OCI-LY1 (cell line): ENCODE data around the gene DCUN1D1.

Source experiments
- H2AFZ ChIP-seq: fragments of 200-600 bp; sonication (generic), shearing (Covaris generic); 2 replicates; pipeline ENCODE4 v1.6.0; 2014; ENCODE audit warnings: antibody characterized with exemption, mild to moderate bottlenecking, low read length
- H3F3A ChIP-seq: fragments of 200-600 bp; sonication (generic), shearing (Covaris generic); 2 replicates; pipeline ENCODE4 v1.6.0; 2014; ENCODE audit warnings: mild to moderate bottlenecking, antibody characterized with exemption, low read length, moderate library complexity; ENCODE audit not compliant: insufficient read depth
- H3K27ac ChIP-seq: fragments of 200-600 bp; sonication (generic); 2 replicates; pipeline ENCODE4 v1.5.1; 2014; ENCODE audit warnings: low read length, mixed run types, mild to moderate bottlenecking, low read depth; ENCODE audit not compliant: poor library complexity, severe bottlenecking
- H3K27me3 ChIP-seq: fragments of 200-600 bp; sonication (generic); 2 replicates; pipeline ENCODE4 v1.6.0; 2014; ENCODE audit warnings: antibody characterized with exemption, mild to moderate bottlenecking, low read length, moderate library complexity; ENCODE audit not compliant: insufficient read depth
- H3K36me3 ChIP-seq: fragments of 200-600 bp; sonication (generic); 2 replicates; pipeline ENCODE4 v1.6.1; 2014; ENCODE audit warnings: mild to moderate bottlenecking, antibody characterized with exemption, low read length, moderate library complexity, mixed read lengths; ENCODE audit not compliant: insufficient read depth
- H3K4me1 ChIP-seq: fragments of 200-600 bp; sonication (generic); 2 replicates; pipeline ENCODE4 v1.5.1; 2014; ENCODE audit warnings: mild to moderate bottlenecking, low read length, moderate library complexity; ENCODE audit not compliant: insufficient read depth, severe bottlenecking
- H3K4me2 ChIP-seq: fragments of 200-600 bp; sonication (generic), shearing (Covaris generic); 2 replicates; pipeline ENCODE4 v1.6.1; 2014; ENCODE audit warnings: low read length
- H3K4me3 ChIP-seq: fragments of 200-600 bp; sonication (generic); 2 replicates; pipeline ENCODE4 v1.5.1; 2014; ENCODE audit warnings: low read length, low read depth, mild to moderate bottlenecking, mixed read lengths; ENCODE audit not compliant: poor library complexity, severe bottlenecking
- H3K79me2 ChIP-seq: fragments of 200-600 bp; shearing (Covaris generic); 2 replicates; pipeline ENCODE4 v1.6.1; 2016; ENCODE audit warnings: mixed run types, low read length, mixed read lengths; ENCODE audit not compliant: insufficient read depth
- H3K9ac ChIP-seq: fragments of 200-600 bp; sonication (generic), shearing (Covaris generic); 2 replicates; pipeline ENCODE4 v1.6.1; 2014; ENCODE audit warnings: mild to moderate bottlenecking, low read length, mixed read lengths
- H3K9me2 ChIP-seq: fragments of 200-600 bp; sonication (generic), shearing (Covaris generic); 2 replicates; pipeline ENCODE4 v1.6.1; 2014; ENCODE audit warnings: low read depth, mild to moderate bottlenecking, low read length, mixed read lengths
- H3K9me3 ChIP-seq: fragments of 200-600 bp; shearing (Covaris generic); 2 replicates; pipeline ENCODE4 v1.6.1; 2014; ENCODE audit warnings: low read length, mixed read lengths
- H4K20me1 ChIP-seq: fragments of 200-600 bp; sonication (generic), shearing (Covaris generic); 2 replicates; pipeline ENCODE4 v1.6.0; 2016; ENCODE audit warnings: mild to moderate bottlenecking, low read length; ENCODE audit not compliant: insufficient read depth
- EZH2 ChIP-seq: fragments of 200-600 bp; sonication (generic), shearing (Covaris generic); IDR thresholded peaks from 2 replicates; pipeline ENCODE4 v1.8.0; 2017; ENCODE audit warnings: borderline replicate concordance, mixed run types, mild to moderate bottlenecking, antibody characterized with exemption, low read length, moderate library complexity, mixed read lengths
- TF ChIP-seq, protein P1 (sequence below): fragments of 200-600 bp; sonication (generic), shearing (Covaris generic); IDR thresholded peaks from 2 replicates; pipeline ENCODE4 v1.5.1; 2017; ENCODE audit warnings: mild to moderate bottlenecking, antibody characterized with exemption, low read length, moderate library complexity, mixed read lengths

Gene DCUN1D1

DNA sequence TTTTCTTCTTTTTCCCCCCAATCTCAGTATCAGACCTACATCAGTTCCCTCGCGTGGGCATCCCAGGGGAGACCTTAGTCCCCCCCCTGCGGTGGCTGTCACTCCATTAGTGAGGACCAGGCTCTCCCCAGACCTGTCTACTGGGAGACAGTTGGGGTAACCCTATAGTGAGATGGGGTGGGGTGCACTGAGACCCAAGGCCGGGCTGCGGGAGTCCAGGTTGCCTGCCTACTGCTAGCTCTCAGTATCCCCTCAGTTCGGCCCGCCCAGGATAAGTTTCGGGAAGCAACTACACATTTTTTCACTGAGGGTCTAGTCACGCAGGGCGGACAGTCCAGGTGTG is 671 bp upstream of the DCUN1D1 start:
- H3F3A ChIP-seq: no peaks in the 10 kb centered on the region
- H3K9ac ChIP-seq: peak overlapping the region; percentile 66
- H3K9me3 ChIP-seq: no peaks in the 10 kb centered on the region
- H3K27me3 ChIP-seq: no peaks in the 10 kb centered on the region
- peak overlapping the region; percentile 96 for H3K4me3 ChIP-seq
- no peak overlapping the region for H3K27ac ChIP-seq
- H3K9me2 ChIP-seq: no peaks in the 10 kb centered on the region
- H3K79me2 ChIP-seq: peaks cover 38% of the 10 kb centered on the region
- TF ChIP-seq, protein P1, sequence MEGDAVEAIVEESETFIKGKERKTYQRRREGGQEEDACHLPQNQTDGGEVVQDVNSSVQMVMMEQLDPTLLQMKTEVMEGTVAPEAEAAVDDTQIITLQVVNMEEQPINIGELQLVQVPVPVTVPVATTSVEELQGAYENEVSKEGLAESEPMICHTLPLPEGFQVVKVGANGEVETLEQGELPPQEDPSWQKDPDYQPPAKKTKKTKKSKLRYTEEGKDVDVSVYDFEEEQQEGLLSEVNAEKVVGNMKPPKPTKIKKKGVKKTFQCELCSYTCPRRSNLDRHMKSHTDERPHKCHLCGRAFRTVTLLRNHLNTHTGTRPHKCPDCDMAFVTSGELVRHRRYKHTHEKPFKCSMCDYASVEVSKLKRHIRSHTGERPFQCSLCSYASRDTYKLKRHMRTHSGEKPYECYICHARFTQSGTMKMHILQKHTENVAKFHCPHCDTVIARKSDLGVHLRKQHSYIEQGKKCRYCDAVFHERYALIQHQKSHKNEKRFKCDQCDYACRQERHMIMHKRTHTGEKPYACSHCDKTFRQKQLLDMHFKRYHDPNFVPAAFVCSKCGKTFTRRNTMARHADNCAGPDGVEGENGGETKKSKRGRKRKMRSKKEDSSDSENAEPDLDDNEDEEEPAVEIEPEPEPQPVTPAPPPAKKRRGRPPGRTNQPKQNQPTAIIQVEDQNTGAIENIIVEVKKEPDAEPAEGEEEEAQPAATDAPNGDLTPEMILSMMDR: no peak
- TF ChIP-seq EZH2: no peak
- peaks cover 42% of the 10 kb centered on the region for H3K4me1 ChIP-seq
- H4K20me1 ChIP-seq: no peaks in the 10 kb centered on the region
- H3K36me3 ChIP-seq: no peaks in the 10 kb centered on the region
- H3K4me2 ChIP-seq: peak overlapping the region; percentile 81
- H2AFZ ChIP-seq: 0 out of 2 replicates have a peak overlapping the region, but pooled peaks have one; percentile 36

DNA sequence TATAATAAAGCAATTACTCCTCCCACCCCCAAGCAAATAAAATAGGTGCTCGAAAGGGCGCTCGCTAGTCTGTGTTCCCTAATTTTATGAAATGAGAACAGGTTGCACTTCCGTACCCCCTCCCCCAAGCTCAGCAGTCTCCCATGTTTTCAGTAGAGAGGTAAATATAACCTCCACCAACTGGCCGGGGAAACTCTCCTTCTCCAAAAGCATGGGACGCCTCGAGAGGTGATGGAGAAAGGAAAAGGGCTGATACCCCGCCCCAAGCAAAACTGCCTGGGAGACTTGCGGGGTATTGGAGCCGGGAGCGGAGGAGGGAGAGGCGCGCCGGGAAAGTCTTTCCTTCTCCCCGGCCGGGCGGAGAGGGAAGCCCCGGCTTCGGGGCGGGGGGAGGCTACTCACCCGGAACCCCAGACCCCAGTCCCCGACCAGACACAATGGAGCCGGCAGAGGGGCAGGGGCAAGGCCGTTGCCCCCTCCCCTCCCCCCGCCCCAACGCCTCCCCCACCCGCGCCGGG is 605 bp downstream of the DCUN1D1 start:
- H4K20me1 ChIP-seq: no peaks in the 10 kb centered on the region
- H3K4me2 ChIP-seq: peak overlapping the region; percentile 82
- no peaks in the 10 kb centered on the region for H3F3A ChIP-seq
- no peaks in the 10 kb centered on the region for H3K9me3 ChIP-seq
- peak overlapping the region; percentile 90 for H3K9ac ChIP-seq
- H2AFZ ChIP-seq: no peak overlapping the region
- H3K9me2 ChIP-seq: no peaks in the 10 kb centered on the region
- peak overlapping the region; percentile 96 for H3K4me3 ChIP-seq
- peak overlapping the region; percentile 60 for H3K27ac ChIP-seq
- H3K4me1 ChIP-seq: peaks cover 54% of the 10 kb centered on the region
- H3K27me3 ChIP-seq: no peaks in the 10 kb centered on the region
- TF ChIP-seq, protein P1: no peak
- no peak for TF ChIP-seq EZH2
- peaks cover 50% of the 10 kb centered on the region for H3K79me2 ChIP-seq
- no peaks in the 10 kb centered on the region for H3K36me3 ChIP-seq

DNA sequence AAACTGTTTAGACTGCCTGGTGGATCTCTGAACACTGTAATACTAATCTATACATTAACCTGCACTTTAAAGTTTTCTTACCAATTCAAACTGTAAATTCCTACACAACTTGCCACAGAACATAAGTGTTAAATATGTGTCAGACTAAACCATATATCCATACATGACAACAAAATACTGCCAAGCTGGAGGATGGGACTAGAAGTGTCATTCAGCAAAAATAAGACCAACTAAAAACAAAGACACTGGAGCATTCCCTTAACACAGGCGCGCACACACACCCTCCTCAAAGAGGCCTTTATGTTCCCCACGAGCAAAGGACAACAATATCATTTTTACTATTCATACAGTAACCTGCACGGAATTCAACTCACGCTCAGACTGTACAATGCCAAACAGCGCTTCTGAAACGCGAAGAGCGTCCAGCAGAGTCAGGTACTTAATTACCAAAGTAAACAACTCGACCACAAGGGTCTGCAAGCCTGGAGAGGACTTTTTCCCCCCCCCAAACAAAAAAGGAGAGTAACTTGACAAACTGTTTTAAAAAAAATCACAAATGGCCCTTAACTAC is 1.1 kb downstream of the DCUN1D1 start:
- H3K27ac ChIP-seq: peak overlapping the region; percentile 60
- no peaks in the 10 kb centered on the region for H3K27me3 ChIP-seq
- H4K20me1 ChIP-seq: no peaks in the 10 kb centered on the region
- H3K4me1 ChIP-seq: peaks cover 58% of the 10 kb centered on the region
- no peaks in the 10 kb centered on the region for H3K9me2 ChIP-seq
- peak overlapping the region; percentile 82 for H3K4me2 ChIP-seq
- TF ChIP-seq, protein P1: no peak
- no peak for TF ChIP-seq EZH2
- H2AFZ ChIP-seq: no peak overlapping the region
- peaks cover 55% of the 10 kb centered on the region for H3K79me2 ChIP-seq
- H3K9ac ChIP-seq: peak overlapping the region; percentile 90
- H3K9me3 ChIP-seq: no peaks in the 10 kb centered on the region
- no peaks in the 10 kb centered on the region for H3F3A ChIP-seq
- H3K4me3 ChIP-seq: peak overlapping the region; percentile 96
- no peaks in the 10 kb centered on the region for H3K36me3 ChIP-seq
